BLaER1 treated with 17β-estradiol and CSF1 and Interleukin-3, amounts not matched to agents 10 nM and 100 nM (cell line): ENCODE measurements around the gene AAGAB.
A peak's percentile ranks its signal among the peaks of the same experiment; 100 is the strongest.

Source experiments
- H3K27ac ChIP-seq, 11 experiments: shearing (Covaris generic); formaldehyde crosslinking; 2 replicates each; pipeline ENCODE4 v1.8.1; 2022
- H3K27me3 ChIP-seq, 11 experiments: shearing (Covaris generic); formaldehyde crosslinking; 2 replicates each; pipeline ENCODE4 v1.8.1; 2022
- H3K36me3 ChIP-seq, 11 experiments: shearing (Covaris generic); formaldehyde crosslinking; 2 replicates each; pipeline ENCODE4 v1.8.1; 2022
- H3K4me1 ChIP-seq, 10 experiments: shearing (Covaris generic); formaldehyde crosslinking; 2 replicates each; pipeline ENCODE4 v1.8.1; 2022
- H3K4me2 ChIP-seq, 11 experiments: shearing (Covaris generic); formaldehyde crosslinking; 2 replicates each; pipeline ENCODE4 v1.8.1; 2022
- H3K4me3 ChIP-seq, 10 experiments: shearing (Covaris generic); formaldehyde crosslinking; 2 replicates each; pipeline ENCODE4 v1.8.1; 2022
- H3K9ac ChIP-seq, 11 experiments: shearing (Covaris generic); formaldehyde crosslinking; 2 replicates each; pipeline ENCODE4 v1.8.1; 2022
- H3K9me3 ChIP-seq, 11 experiments: shearing (Covaris generic); formaldehyde crosslinking; replicated peaks in 1 of 11; 2 replicates each; pipeline ENCODE4 v1.8.1; 2022
- H4K20me1 ChIP-seq, 11 experiments: shearing (Covaris generic); formaldehyde crosslinking; 2 replicates each; pipeline ENCODE4 v1.8.1; 2022
- Cebpa-rat ChIP-seq, 11 experiments: shearing (Covaris generic); IDR thresholded peaks; 2 replicates each; pipeline ENCODE4 v1.8.1; 2022

The AAGAB gene

GRCh38 chr15:67189326-67190051 lies 65.0 kb downstream of the AAGAB start:
- H3K27me3 ChIP-seq, result no peaks in the 10 kb centered on the region
- no peak overlapping the region for H3K4me3 ChIP-seq
- H3K4me1 ChIP-seq, result peaks cover 14 to 26% (median 21%) of the 10 kb centered on the region in 10 experiments
- H3K4me2 ChIP-seq, result no peak overlapping the region
- TF ChIP-seq Cebpa-rat (IDR thresholded peaks at IDR 0.05), result no peak
- peak overlapping the region in 3 of 11 experiments; percentile 9 to 23 (median 11); a peak in 3 of 22 replicates for H3K27ac ChIP-seq
- H3K9ac ChIP-seq, result no peak overlapping the region
- no peaks in the 10 kb centered on the region for H3K9me3 ChIP-seq
- H3K36me3 ChIP-seq, result peaks cover 94 to 100% (median 100%) of the 10 kb centered on the region in 11 experiments
- peaks cover 0 to 94% (median 52%) of the 10 kb centered on the region in 11 experiments; a peak in 17 of 22 replicates for H4K20me1 ChIP-seq

- no peak for TF ChIP-seq Cebpa-rat (IDR thresholded peaks at IDR 0.05)
- peaks cover 22 to 32% (median 27%) of the 10 kb centered on the region in 10 experiments for H3K4me1 ChIP-seq
- no peak overlapping the region for H3K9ac ChIP-seq
- H3K4me3 ChIP-seq, result no peak overlapping the region
- peaks cover 0 to 96% (median 56%) of the 10 kb centered on the region in 11 experiments; a peak in 17 of 22 replicates for H4K20me1 ChIP-seq
- no peaks in the 10 kb centered on the region for H3K27me3 ChIP-seq
- no peak overlapping the region for H3K4me2 ChIP-seq
- H3K36me3 ChIP-seq, result peaks cover 94 to 100% (median 100%) of the 10 kb centered on the region in 11 experiments
- no peaks in the 10 kb centered on the region for H3K9me3 ChIP-seq
- peak overlapping the region in 3 of 11 experiments; percentile 9 to 23 (median 11); a peak in 1 of 22 replicates for H3K27ac ChIP-seq
These were observed 65.8 kb downstream of the AAGAB start for GRCh38 chr15:67188551-67189218.

- Histone ChIP-seq H3K27me3 (no peaks in the 10 kb centered on the region), H3K4me2 (no peak overlapping the region), H3K27ac (peak overlapping the region in 2 of 11 experiments; percentile 28 to 61; a peak in 2 of 22 replicates), H4K20me1 (peaks cover 0 to 92% (median 62%) of the 10 kb centered on the region in 11 experiments; a peak in 18 of 22 replicates), H3K9ac (no peak overlapping the region), H3K4me3 (no peak overlapping the region), H3K36me3 (peaks cover 93 to 99% (median 98%) of the 10 kb centered on the region in 11 experiments), H3K9me3 (no peaks in the 10 kb centered on the region), H3K4me1 (peaks cover 27 to 36% (median 32%) of the 10 kb centered on the region in 10 experiments)
- no peak for TF ChIP-seq Cebpa-rat (IDR thresholded peaks at IDR 0.05)
These were observed 67.1 kb downstream of the AAGAB start for GRCh38 chr15:67187351-67187854.

GRCh38 chr15:67186688-67187087 lies 67.8 kb downstream of the AAGAB start:
- Histone ChIP-seq H3K9ac (no peak overlapping the region), H3K9me3 (no peaks in the 10 kb centered on the region), H3K36me3 (peaks cover 93 to 99% (median 98%) of the 10 kb centered on the region in 11 experiments), H4K20me1 (peaks cover 0 to 87% (median 61%) of the 10 kb centered on the region in 11 experiments; a peak in 18 of 22 replicates), H3K27me3 (no peaks in the 10 kb centered on the region), H3K27ac (peak overlapping the region in 4 of 11 experiments; percentile 9 to 61 (median 48); a peak in 2 of 22 replicates), H3K4me2 (peak overlapping the region in 3 of 11 experiments; percentile 40 to 73 (median 69); a peak in 4 of 22 replicates), H3K4me3 (no peak overlapping the region), H3K4me1 (peaks cover 27 to 36% (median 32%) of the 10 kb centered on the region in 10 experiments)
- TF ChIP-seq Cebpa-rat (IDR thresholded peaks at IDR 0.05), result no peak

- H3K36me3 ChIP-seq, result peaks cover 91 to 98% (median 97%) of the 10 kb centered on the region in 11 experiments
- H3K9ac ChIP-seq, result peak overlapping the region in 1 of 11 experiments; percentile 7; a peak in 2 of 22 replicates
- H3K4me3 ChIP-seq, result no peak overlapping the region
- H3K27ac ChIP-seq, result peak overlapping the region in 10 of 11 experiments; percentile 4 to 61 (median 32); a peak in 14 of 22 replicates
- peak overlapping the region in 9 of 11 experiments; percentile 16 to 73 (median 48); a peak in 15 of 22 replicates for H3K4me2 ChIP-seq
- H3K4me1 ChIP-seq, result peaks cover 27 to 36% (median 32%) of the 10 kb centered on the region in 10 experiments
- no peaks in the 10 kb centered on the region for H3K27me3 ChIP-seq
- peaks cover 0 to 85% (median 61%) of the 10 kb centered on the region in 11 experiments; a peak in 18 of 22 replicates for H4K20me1 ChIP-seq
- no peak for TF ChIP-seq Cebpa-rat (IDR thresholded peaks at IDR 0.05)
- no peaks in the 10 kb centered on the region for H3K9me3 ChIP-seq
These were observed 68.2 kb downstream of the AAGAB start for GRCh38 chr15:67186226-67186649.

GRCh38 chr15:67185621-67186225 lies 68.7 kb downstream of the AAGAB start:
- peak overlapping the region in 4 of 11 experiments; percentile 7 to 27 (median 22); a peak in 4 of 22 replicates for H3K9ac ChIP-seq
- no peaks in the 10 kb centered on the region for H3K9me3 ChIP-seq
- H4K20me1 ChIP-seq, result peaks cover 0 to 88% (median 61%) of the 10 kb centered on the region in 11 experiments; a peak in 18 of 22 replicates
- peak overlapping the region; percentile 4 to 61 (median 35); a peak in 16 of 22 replicates for H3K27ac ChIP-seq
- peaks cover 92 to 98% (median 96%) of the 10 kb centered on the region in 11 experiments for H3K36me3 ChIP-seq
- peaks cover 27 to 36% (median 32%) of the 10 kb centered on the region in 10 experiments for H3K4me1 ChIP-seq
- H3K4me2 ChIP-seq, result peak overlapping the region; percentile 16 to 73 (median 41); a peak in 19 of 22 replicates
- no peak overlapping the region for H3K4me3 ChIP-seq
- TF ChIP-seq Cebpa-rat (IDR thresholded peaks at IDR 0.05), result no peak
- no peaks in the 10 kb centered on the region for H3K27me3 ChIP-seq

GRCh38 chr15:67185051-67185450 lies 69.4 kb downstream of the AAGAB start:
- Histone ChIP-seq H3K4me3 (no peak overlapping the region), H3K27ac (peak overlapping the region in 9 of 11 experiments; percentile 4 to 61 (median 39); a peak in 12 of 22 replicates), H3K36me3 (peaks cover 92 to 98% (median 96%) of the 10 kb centered on the region in 11 experiments), H3K27me3 (no peaks in the 10 kb centered on the region), H3K4me1 (peaks cover 27 to 42% (median 33%) of the 10 kb centered on the region in 10 experiments), H3K9me3 (no peaks in the 10 kb centered on the region), H3K9ac (peak overlapping the region in 2 of 11 experiments; percentile 27; a peak in 3 of 22 replicates), H3K4me2 (peak overlapping the region; percentile 16 to 73 (median 41); a peak in 18 of 22 replicates), H4K20me1 (peaks cover 0 to 90% (median 68%) of the 10 kb centered on the region in 11 experiments; a peak in 18 of 22 replicates)
- no peak for TF ChIP-seq Cebpa-rat (IDR thresholded peaks at IDR 0.05)
